ENCODE results near the gene EVI5L. TPM values are rescaled to one million over a fixed set of nuclear protein-coding genes. Genes with fewer than 3 reads are reported as not detected.
A peak's percentile ranks its signal among the peaks of the same experiment; 100 is the strongest.

The EVI5L gene
- total and polyA plus RNA-seq, 2 donors (not counting 3 experiments of a cell fraction or from before 2014, with no cell fraction given), result 11.9 to 13.5 TPM

DNA sequence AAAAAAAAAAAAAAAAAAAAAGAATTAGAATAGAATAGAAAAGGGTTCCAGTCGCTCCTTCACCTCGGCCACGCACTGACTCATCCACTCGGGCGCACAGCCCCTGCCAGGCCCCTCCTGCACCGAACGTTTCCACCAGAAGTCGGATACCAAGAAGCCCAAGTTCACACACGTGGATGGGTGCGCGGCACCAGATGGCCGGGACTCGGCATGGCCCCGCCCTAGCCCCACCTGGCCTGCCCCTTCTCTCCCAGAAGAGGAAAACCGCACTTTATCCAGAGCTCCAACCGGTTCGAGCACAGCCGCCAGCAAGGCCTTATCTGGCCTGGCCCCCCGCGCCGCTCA, 38.3 kb downstream of the EVI5L start:
- TF ChIP-seq POLR2AphosphoS5 (IDR thresholded peaks at IDR 0.05; ENCODE audit: insufficient read depth, low read depth, low read length), result no peak
- peak; percentile 40 for TF ChIP-seq EZH2 (IDR thresholded peaks at IDR 0.05; ENCODE audit: borderline replicate concordance, low read depth, low read length, severe bottlenecking)
- dilution Hi-C loops (cut with MboI; ENCODE audit: extremely low pct_ligation_motif_present, low sequenced_read_pairs), result no loop called here
- Histone ChIP-seq H3K36me3 (ENCODE audit: control insufficient read depth in 2 of 2, extremely low read depth in 1 of 2, insufficient read depth in 2 of 2, low read length in 2 of 2) (no peaks in the 10 kb centered on the region), H3K79me2 (ENCODE audit: control insufficient read depth, insufficient read depth, low read length) (no peaks in the 10 kb centered on the region), H3K9ac (replicated peaks; ENCODE audit: extremely low read depth, insufficient read depth, low read length) (no peak overlapping the region), H3K4me2 (ENCODE audit: insufficient read depth, low read length) (no peak overlapping the region), H4K20me1 (replicated peaks; ENCODE audit: control insufficient read depth, extremely low read depth, insufficient read depth, low read length) (no peaks in the 10 kb centered on the region), H3K4me3 (replicated peaks in 1 of 3; ENCODE audit: insufficient read depth in 1 of 3, low read depth in 1 of 3, low read length in 3 of 3) (no peak overlapping the region), H2AFZ (ENCODE audit: low read depth, low read length) (no peak overlapping the region), H3K9me3 (replicated peaks; ENCODE audit: control insufficient read depth, insufficient read depth, low read length) (no peaks in the 10 kb centered on the region), H3K9me1 (replicated peaks; ENCODE audit: control insufficient read depth, extremely low read depth, insufficient read depth, low read length) (no peaks in the 10 kb centered on the region), H3K27ac (ENCODE audit: insufficient read depth, low read depth, low read length) (no peak overlapping the region), H3K4me1 (ENCODE audit: control insufficient read depth, extremely low read depth, insufficient read depth, low read length) (peaks cover 7% of the 10 kb centered on the region), H3K27me3 (ENCODE audit: control insufficient read depth in 2 of 2, insufficient read depth in 2 of 2, low read length in 2 of 2) (peaks cover 19 to 25% of the 10 kb centered on the region in 2 experiments)
- BruUV-seq (replicated peaks), result no TSS peak
- intact Hi-C loops (cut with micrococcal nuclease), result no loop called here
- POLR2A ChIA-PET, result no interaction called here
- CTCF ChIA-PET, result interaction anchor here (1.0 to 2.0 kb wide), 14 partner anchors 8 to 345 kb away, joined by 3 to 27 read pairs (median 12); partner anchors contain the start of genes LRRC8E, MCOLN1, SNAPC2 and TIMM44
- DNase-seq (ENCODE audit: low read depth, low spot score), result no peak
- FAIRE-seq, result no peak

DNA sequence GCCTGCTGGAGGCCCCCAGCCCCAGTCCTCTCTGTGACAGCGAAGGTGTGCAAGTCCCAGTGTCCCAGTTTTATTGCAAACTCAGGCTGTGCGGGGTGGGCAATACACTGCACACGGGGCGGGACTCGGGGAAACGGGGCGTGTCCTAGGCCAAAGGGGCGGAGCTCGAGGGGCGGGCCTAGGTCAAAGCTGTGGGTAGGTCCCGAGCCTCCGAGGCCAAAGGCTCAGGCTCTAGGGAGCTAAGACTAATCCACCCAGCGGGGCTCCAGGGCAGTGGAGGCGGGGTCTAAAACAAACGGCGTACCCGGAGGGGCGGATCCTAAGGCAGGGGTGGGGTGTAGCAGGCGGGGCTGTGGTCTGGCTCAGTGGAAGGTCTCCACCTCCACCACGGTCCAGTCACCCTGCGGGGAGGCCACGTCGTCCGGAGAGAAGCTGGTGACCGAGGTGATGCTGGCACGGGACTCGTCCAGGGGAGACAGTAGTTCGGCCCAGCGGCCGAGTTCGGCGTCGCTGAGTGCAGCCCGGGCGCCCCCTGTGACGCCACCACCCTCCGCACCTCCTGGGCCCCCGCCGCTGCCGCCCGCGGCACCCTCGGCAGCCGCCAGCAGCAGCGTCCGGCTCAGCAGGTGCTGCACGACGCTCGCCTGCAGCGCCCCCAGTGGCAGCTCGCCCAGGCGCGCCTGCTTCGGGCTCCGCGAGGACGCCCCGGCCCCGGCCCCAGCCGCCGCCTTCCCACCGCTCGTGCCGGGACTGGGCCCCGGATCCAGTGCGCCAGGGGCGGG, 38.8 kb downstream of the EVI5L start:
- dilution Hi-C loops (cut with MboI; ENCODE audit: extremely low pct_ligation_motif_present, low sequenced_read_pairs) (no loop called here), intact Hi-C loops (cut with micrococcal nuclease) (loop anchor here (1.0 kb wide), 1 partner anchor 34 kb away; the partner anchor contains the start of gene MAP2K7)
- H3K9me3 ChIP-seq (replicated peaks; ENCODE audit: control insufficient read depth, insufficient read depth, low read length), result no peaks in the 10 kb centered on the region
- H3K9ac ChIP-seq (replicated peaks; ENCODE audit: extremely low read depth, insufficient read depth, low read length), result no peak overlapping the region
- no peaks in the 10 kb centered on the region for H3K79me2 ChIP-seq (ENCODE audit: control insufficient read depth, insufficient read depth, low read length)
- H3K36me3 ChIP-seq (ENCODE audit: control insufficient read depth in 2 of 2, extremely low read depth in 1 of 2, insufficient read depth in 2 of 2, low read length in 2 of 2), result no peaks in the 10 kb centered on the region
- POLR2A ChIA-PET, result no interaction called here
- BruUV-seq (replicated peaks), result no TSS peak
- peak overlapping the region; percentile 87 for H2AFZ ChIP-seq (ENCODE audit: low read depth, low read length)
- H3K4me3 ChIP-seq (replicated peaks in 1 of 3; ENCODE audit: insufficient read depth in 1 of 3, low read depth in 1 of 3, low read length in 3 of 3), result peak overlapping the region in 1 of 3 experiments; percentile 14
- no peaks in the 10 kb centered on the region for H4K20me1 ChIP-seq (replicated peaks; ENCODE audit: control insufficient read depth, extremely low read depth, insufficient read depth, low read length)
- TF ChIP-seq POLR2A (IDR thresholded peaks at IDR 0.05; ENCODE audit: low read depth, low read length) (no peak), GATA2 (IDR thresholded peaks at IDR 0.05; ENCODE audit: insufficient read depth, insufficient read length, low read depth, low read length) (no peak), MYC (IDR thresholded peaks at IDR 0.05; ENCODE audit: low read depth, low read length) (no peak), POLR2AphosphoS5 (IDR thresholded peaks at IDR 0.05; ENCODE audit: insufficient read depth, low read depth, low read length) (no peak), EZH2 (IDR thresholded peaks at IDR 0.05; ENCODE audit: borderline replicate concordance, low read depth, low read length, severe bottlenecking) (peak; percentile 40), JUN (IDR thresholded peaks at IDR 0.05; ENCODE audit: borderline replicate concordance, insufficient read depth, insufficient read length, low read depth) (no peak), FOS (IDR thresholded peaks at IDR 0.05; ENCODE audit: borderline replicate concordance, insufficient read depth, low read length) (no peak)
- TF ChIP-seq, protein P1, sequence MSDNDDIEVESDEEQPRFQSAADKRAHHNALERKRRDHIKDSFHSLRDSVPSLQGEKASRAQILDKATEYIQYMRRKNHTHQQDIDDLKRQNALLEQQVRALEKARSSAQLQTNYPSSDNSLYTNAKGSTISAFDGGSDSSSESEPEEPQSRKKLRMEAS (IDR thresholded peaks at IDR 0.05; ENCODE audit: insufficient read depth, insufficient read length), result no peak
- TF ChIP-seq, protein P2, sequence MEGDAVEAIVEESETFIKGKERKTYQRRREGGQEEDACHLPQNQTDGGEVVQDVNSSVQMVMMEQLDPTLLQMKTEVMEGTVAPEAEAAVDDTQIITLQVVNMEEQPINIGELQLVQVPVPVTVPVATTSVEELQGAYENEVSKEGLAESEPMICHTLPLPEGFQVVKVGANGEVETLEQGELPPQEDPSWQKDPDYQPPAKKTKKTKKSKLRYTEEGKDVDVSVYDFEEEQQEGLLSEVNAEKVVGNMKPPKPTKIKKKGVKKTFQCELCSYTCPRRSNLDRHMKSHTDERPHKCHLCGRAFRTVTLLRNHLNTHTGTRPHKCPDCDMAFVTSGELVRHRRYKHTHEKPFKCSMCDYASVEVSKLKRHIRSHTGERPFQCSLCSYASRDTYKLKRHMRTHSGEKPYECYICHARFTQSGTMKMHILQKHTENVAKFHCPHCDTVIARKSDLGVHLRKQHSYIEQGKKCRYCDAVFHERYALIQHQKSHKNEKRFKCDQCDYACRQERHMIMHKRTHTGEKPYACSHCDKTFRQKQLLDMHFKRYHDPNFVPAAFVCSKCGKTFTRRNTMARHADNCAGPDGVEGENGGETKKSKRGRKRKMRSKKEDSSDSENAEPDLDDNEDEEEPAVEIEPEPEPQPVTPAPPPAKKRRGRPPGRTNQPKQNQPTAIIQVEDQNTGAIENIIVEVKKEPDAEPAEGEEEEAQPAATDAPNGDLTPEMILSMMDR (IDR thresholded peaks at IDR 0.05; ENCODE audit: extremely low read depth in 1 of 2, insufficient read depth in 1 of 2, low read depth in 1 of 2, low read length in 2 of 2), result peak; percentile 66 to 84
- CTCF ChIA-PET, result interaction anchor here (0.6 to 2.0 kb wide), 28 partner anchors 9 to 346 kb away, joined by 3 to 27 read pairs (median 6); partner anchors contain the start of genes LRRC8E, MAP2K7, MCOLN1 and SNAPC2
- peak; percentile 4 for FAIRE-seq
- no peak overlapping the region for H3K27ac ChIP-seq (ENCODE audit: insufficient read depth, low read depth, low read length)
- DNase-seq (ENCODE audit: low read depth, low spot score), result peak; percentile 65
- H3K4me1 ChIP-seq (ENCODE audit: control insufficient read depth, extremely low read depth, insufficient read depth, low read length), result peaks cover 7% of the 10 kb centered on the region
- H3K4me2 ChIP-seq (ENCODE audit: insufficient read depth, low read length), result peak overlapping the region; percentile 54
- no peaks in the 10 kb centered on the region for H3K9me1 ChIP-seq (replicated peaks; ENCODE audit: control insufficient read depth, extremely low read depth, insufficient read depth, low read length)
- peaks cover 21 to 24% of the 10 kb centered on the region in 2 experiments for H3K27me3 ChIP-seq (ENCODE audit: control insufficient read depth in 2 of 2, insufficient read depth in 2 of 2, low read length in 2 of 2)

All from endothelial cell of umbilical vein (primary cell).